GM23338 (cell line): ENCODE data around the gene PBX3. TPM values are rescaled to one million over a fixed set of nuclear protein-coding genes. Genes with fewer than 3 reads are reported as not detected.

ENCODE experiments used
- ATAC-seq: fragments of 200-7000 bp; cut with Tn5 transposase; 3 replicates; pipeline ENCODE4 v1.9.1; 2020
- DNase-seq: peaks from one replicate; pipeline ENCODE4 v3.0.0-alpha.2; 2015; ENCODE audit warnings: low spot score
- H2AFZ ChIP-seq: fragments of 200-600 bp; sonication (generic); 2 replicates; pipeline ENCODE4 v1.8.0; 2016; ENCODE audit warnings: antibody characterized with exemption, mild to moderate bottlenecking, moderate library complexity
- H3F3A ChIP-seq: fragments of 200-600 bp; sonication (generic); replicated peaks from 2 replicates; pipeline ENCODE4 v1.8.0; 2017; ENCODE audit warnings: antibody characterized with exemption, mixed run types, low read depth
- H3K27ac ChIP-seq: fragments of 200-600 bp; sonication (generic); 2 replicates; pipeline ENCODE4 v1.6.1; 2016; ENCODE audit warnings: low read depth
- H3K27me3 ChIP-seq: fragments of 200-600 bp; sonication (generic); 2 replicates; pipeline ENCODE4 v1.8.0; 2016; ENCODE audit warnings: mild to moderate bottlenecking, mixed run types, moderate library complexity; ENCODE audit not compliant: insufficient read depth
- H3K36me3 ChIP-seq: fragments of 200-600 bp; sonication (generic); 2 replicates; pipeline ENCODE4 v1.8.0; 2016; ENCODE audit warnings: mild to moderate bottlenecking; ENCODE audit not compliant: insufficient read depth
- H3K4me1 ChIP-seq: fragments of 200-600 bp; sonication (generic); 2 replicates; pipeline ENCODE4 v1.8.0; 2016; ENCODE audit warnings: mild to moderate bottlenecking, moderate library complexity; ENCODE audit not compliant: insufficient read depth
- H3K4me2 ChIP-seq: fragments of 200-600 bp; sonication (generic); 2 replicates; pipeline ENCODE4 v1.7.1; 2017; ENCODE audit warnings: mixed run types
- H3K4me3 ChIP-seq: fragments of 200-600 bp; sonication (generic); 2 replicates; pipeline ENCODE4 v1.6.1; 2016; ENCODE audit warnings: mixed run types
- H3K79me2 ChIP-seq: fragments of 200-600 bp; sonication (generic); replicated peaks from 2 replicates; pipeline ENCODE4 v1.8.0; 2017; ENCODE audit warnings: mild to moderate bottlenecking; ENCODE audit not compliant: insufficient read depth
- H3K9me2 ChIP-seq: fragments of 200-600 bp; sonication (generic); 2 replicates; pipeline ENCODE4 v1.8.0; 2017; ENCODE audit not compliant: insufficient read depth
- H4K20me1 ChIP-seq: fragments of 200-600 bp; sonication (generic); replicated peaks from 2 replicates; pipeline ENCODE4 v1.8.0; 2017; ENCODE audit warnings: mild to moderate bottlenecking; ENCODE audit not compliant: insufficient read depth
- H3K27ac Mint-ChIP-seq: 2 replicates; pipeline ENCODE4 v1.8.0; 2020; ENCODE audit warnings: inconsistent platforms, mild to moderate bottlenecking, moderate library complexity, mixed read lengths
- H3K27me3 Mint-ChIP-seq: 3 replicates; pipeline ENCODE4 v1.8.0; 2022; ENCODE audit warnings: low read depth, mild to moderate bottlenecking, moderate library complexity, mixed read lengths, inconsistent platforms; ENCODE audit not compliant: insufficient read depth, poor library complexity
- H3K36me3 Mint-ChIP-seq: 3 replicates; pipeline ENCODE4 v1.8.0; 2021; ENCODE audit warnings: low read depth, mild to moderate bottlenecking, inconsistent platforms, moderate library complexity, mixed read lengths
- H3K4me1 Mint-ChIP-seq: 3 replicates; pipeline ENCODE4 v1.8.0; 2020; ENCODE audit warnings: mild to moderate bottlenecking, inconsistent platforms, mixed read lengths
- H3K4me3 Mint-ChIP-seq: 3 replicates; pipeline ENCODE4 v1.8.0; 2021; ENCODE audit warnings: moderate library complexity, mild to moderate bottlenecking, inconsistent platforms, mixed read lengths
- H3K9me3 Mint-ChIP-seq: 3 replicates; pipeline ENCODE4 v1.8.0; 2020; ENCODE audit warnings: moderate library complexity, mild to moderate bottlenecking, inconsistent platforms, mixed read lengths
- CREB1 ChIP-seq: fragments of 250-450 bp; sonication (Bioruptor Pico); IDR thresholded peaks from 2 replicates; pipeline ENCODE4 v1.5.0; 2020; ENCODE audit warnings: low read depth, mild to moderate bottlenecking, moderate library complexity
- CTCF ChIP-seq, 2 experiments: fragments of 200-600 bp in 1 of 2; sonication (generic) in 1 of 2; conservative IDR thresholded peaks; 2 replicates each; pipeline versions ENCODE4 v1.5.1 to v1.6.1; 2016 to 2017; ENCODE audit warnings: antibody characterized with exemption in 2 of 2, low read depth in 2 of 2, mild to moderate bottlenecking in 2 of 2, moderate library complexity in 1 of 2
- ETS1 ChIP-seq: IDR thresholded peaks from 2 replicates; pipeline ENCODE4 v1.6.1; 2016; ENCODE audit warnings: antibody characterized with exemption
- EZH2 ChIP-seq: fragments of 200-600 bp; sonication (generic); IDR thresholded peaks from one replicate; pipeline ENCODE4 v1.8.0; 2017; ENCODE audit warnings: antibody characterized with exemption, mild to moderate bottlenecking, low read depth; ENCODE audit not compliant: unreplicated experiment
- EZH2phosphoT487 ChIP-seq: fragments of 200-600 bp; sonication (generic); IDR thresholded peaks from one replicate; pipeline ENCODE4 v1.8.1; 2018; ENCODE audit warnings: antibody characterized with exemption; ENCODE audit not compliant: unreplicated experiment
- JUNB ChIP-seq: IDR thresholded peaks from one replicate; pipeline ENCODE4 v1.6.1; 2016; ENCODE audit warnings: antibody characterized with exemption; ENCODE audit not compliant: unreplicated experiment
- NANOG ChIP-seq: IDR thresholded peaks from 2 replicates; pipeline ENCODE4 v1.6.1; 2016; ENCODE audit warnings: antibody characterized with exemption, borderline replicate concordance
- POLR2AphosphoS5 ChIP-seq: IDR thresholded peaks from 2 replicates; pipeline ENCODE4 v1.6.1; 2016; ENCODE audit warnings: antibody characterized with exemption, low read depth
- REST ChIP-seq: IDR thresholded peaks from one replicate; pipeline ENCODE4 v1.6.1; 2018; ENCODE audit warnings: antibody characterized with exemption; ENCODE audit not compliant: unreplicated experiment
- STAT1 ChIP-seq: IDR thresholded peaks from one replicate; pipeline ENCODE4 v1.6.1; 2016; ENCODE audit warnings: antibody characterized with exemption; ENCODE audit not compliant: unreplicated experiment
- ZNF114 ChIP-seq: fragments of 250-450 bp; sonication (Bioruptor Pico); IDR thresholded peaks from 2 replicates; pipeline ENCODE4 v1.5.0; 2020; ENCODE audit warnings: mild to moderate bottlenecking, moderate library complexity
- ZNF331 ChIP-seq: fragments of 250-450 bp; sonication (Bioruptor Pico); IDR thresholded peaks from 2 replicates; pipeline ENCODE4 v1.5.0; 2020; ENCODE audit warnings: low read depth, mild to moderate bottlenecking, moderate library complexity
- ZNF462 ChIP-seq: fragments of 250-450 bp; sonication (Bioruptor Pico); IDR thresholded peaks from 2 replicates; pipeline ENCODE4 v1.5.0; 2020; ENCODE audit warnings: mild to moderate bottlenecking, moderate library complexity
- polyA plus RNA-seq: library from polyadenylated mRNA; unstranded; fragments of >200 nt; fragmentation: Nextera tagmentation; extraction: Ambion mirVana; gene quantifications from 2 replicates; pipeline ENCODE4 v1.2.1, GENCODE V29; 2016
- total RNA-seq: library from RNA; depleted of rRNA; stranded (reverse); fragments of >200 nt; shearing (Covaris generic); gene quantifications from 2 replicates; pipeline ENCODE4 v1.2.3, GENCODE V29; 2014

The PBX3 gene
- total and polyA plus RNA-seq, 2 experiments from 2014 or later: 28.9 to 50.5 TPM

- H3K4me1 Mint-ChIP-seq: peaks cover 15% of the 10 kb centered on the region
- ATAC-seq (no peak), DNase-seq (no peak)
- TF ChIP-seq EZH2 (no peak), JUNB (no peak), EZH2phosphoT487 (no peak), REST (no peak), POLR2AphosphoS5 (no peak), CTCF (conservative IDR thresholded peaks at IDR 0.05; ENCODE audit: low read depth in 2 of 2) (no peak), ETS1 (no peak), STAT1 (no peak), CREB1 (no peak), ZNF462 (no peak), ZNF114 (no peak), ZNF331 (no peak), NANOG (no peak)
- Histone ChIP-seq H2AFZ (no peak overlapping the region), H3K79me2 (no peaks in the 10 kb centered on the region), H3K9me2 (no peaks in the 10 kb centered on the region), H4K20me1 (peaks cover 4% of the 10 kb centered on the region; the same call in 1 of the 2 replicates), H3K4me3 (no peak overlapping the region), H3K36me3 (peaks cover 13% of the 10 kb centered on the region; the same call in 1 of the 2 replicates), H3K4me2 (no peak overlapping the region), H3K27ac (no peak overlapping the region), H3K27me3 (no peaks in the 10 kb centered on the region), H3K4me1 (no peaks in the 10 kb centered on the region), H3F3A (no peaks in the 10 kb centered on the region)
- peaks cover 30% of the 10 kb centered on the region for H3K36me3 Mint-ChIP-seq
- H3K4me3 Mint-ChIP-seq: no peak overlapping the region
- H3K9me3 Mint-ChIP-seq: no peaks in the 10 kb centered on the region; the same call in 2 of the 3 replicates
- no peak overlapping the region for H3K27ac Mint-ChIP-seq
- H3K27me3 Mint-ChIP-seq: no peaks in the 10 kb centered on the region
These were observed 218.3 kb downstream of the PBX3 start for GRCh38 chr9:125965477-125965876.
